HEK293 (cell line): ENCODE measurements around the gene FGFR2.

ENCODE experiments used
- CTCF ChIA-PET: fragments of 350-600 bp; formaldehyde crosslinking; extraction: SDS; loops from one replicate; lab custom pipeline; 2021; ENCODE audit warnings: antibody characterized with exemption; lab: Yijun Ruan, JAX
- POLR2A ChIA-PET: fragments of 300-600 bp; formaldehyde crosslinking; extraction: SDS; loops from one replicate; lab custom pipeline; 2020; ENCODE audit warnings: antibody characterized with exemption, inconsistent platforms; lab: Yijun Ruan, JAX
- H3K27ac ChIP-seq: fragments of 200-500 bp; sonication (Bioruptor generic); 2 replicates; pipeline ENCODE4 v1.5.1; 2014; ENCODE audit warnings: low read depth, low read length, control low read depth, inconsistent platforms; ENCODE audit errors: extremely low read depth
- H3K36me3 ChIP-seq, 2 experiments: fragments of 200-500 bp in 1 of 2; sonication (Bioruptor generic) in 1 of 2; 1 replicate in 1 of 2; 2 replicates in 1 of 2; pipeline ENCODE4 v1.5.1; 2014 to 2017; ENCODE audit warnings: inconsistent platforms in 2 of 2, low read length in 2 of 2; ENCODE audit not compliant: control insufficient read depth in 2 of 2, insufficient read depth in 1 of 2
- H3K4me1 ChIP-seq: fragments of 200-500 bp; sonication (Bioruptor generic); 2 replicates; pipeline ENCODE4 v1.5.1; 2014; ENCODE audit warnings: mild to moderate bottlenecking, low read length, inconsistent platforms; ENCODE audit not compliant: control insufficient read depth, insufficient read depth
- H3K4me3 ChIP-seq: 2 replicates; pipeline ENCODE4 v1.5.1; 2011; ENCODE audit warnings: low read depth, mild to moderate bottlenecking, control low read depth, low read length, moderate library complexity
- H3K9me3 ChIP-seq: fragments of 200-500 bp; sonication (Bioruptor generic); 2 replicates; pipeline ENCODE4 v1.5.1; 2014; ENCODE audit warnings: low read depth, low read length, inconsistent platforms; ENCODE audit not compliant: control insufficient read depth, insufficient read depth
- PATZ1 ChIP-seq: fragments of 450-650 bp; formaldehyde crosslinking; IDR thresholded peaks from 2 replicates; pipeline ENCODE4 v1.5.1; 2016; ENCODE audit warnings: missing biosample characterization, missing genetic modification characterization
- ZNF280D ChIP-seq: fragments of 450-650 bp; formaldehyde crosslinking; IDR thresholded peaks from 2 replicates; pipeline ENCODE4 v1.5.1; 2016; ENCODE audit warnings: missing biosample characterization, missing genetic modification characterization
- ZNF350 ChIP-seq: fragments of 450-650 bp; formaldehyde crosslinking; IDR thresholded peaks from 2 replicates; pipeline ENCODE4 v1.5.0; 2017; ENCODE audit warnings: missing biosample characterization, mild to moderate bottlenecking, missing genetic modification characterization
- ZNF513 ChIP-seq: fragments of 450-650 bp; IDR thresholded peaks from 2 replicates; pipeline ENCODE4 v1.5.1; 2018; ENCODE audit warnings: missing biosample characterization, missing genetic modification characterization
- ZNF530 ChIP-seq: fragments of 450-650 bp; formaldehyde crosslinking; IDR thresholded peaks from 2 replicates; pipeline ENCODE4 v1.5.1; 2016; ENCODE audit warnings: low read depth, missing biosample characterization, missing genetic modification characterization
- ZNF548 ChIP-seq: fragments of 450-650 bp; formaldehyde crosslinking; IDR thresholded peaks from 2 replicates; pipeline ENCODE4 v1.5.1; 2016; ENCODE audit warnings: missing biosample characterization, missing genetic modification characterization
- ZNF600 ChIP-seq: fragments of 450-650 bp; formaldehyde crosslinking; IDR thresholded peaks from 2 replicates; pipeline ENCODE4 v1.5.1; 2016; ENCODE audit warnings: missing biosample characterization, missing genetic modification characterization
- ZNF624 ChIP-seq: fragments of 450-650 bp; formaldehyde crosslinking; IDR thresholded peaks from 2 replicates; pipeline ENCODE4 v1.5.1; 2017; ENCODE audit warnings: missing biosample characterization, missing genetic modification characterization
- ZNF677 ChIP-seq: fragments of 450-650 bp; IDR thresholded peaks from 2 replicates; pipeline ENCODE4 v1.5.0; 2018; ENCODE audit warnings: missing biosample characterization, mild to moderate bottlenecking, missing genetic modification characterization, moderate library complexity
- ZSCAN18 ChIP-seq: fragments of 450-650 bp; formaldehyde crosslinking; IDR thresholded peaks from 2 replicates; pipeline ENCODE4 v1.5.1; 2016; ENCODE audit warnings: missing biosample characterization, missing genetic modification characterization
- ZSCAN30 ChIP-seq: fragments of 450-650 bp; IDR thresholded peaks from 2 replicates; pipeline ENCODE4 v1.5.1; 2018; ENCODE audit warnings: missing biosample characterization, mild to moderate bottlenecking, missing genetic modification characterization, moderate library complexity
- ZSCAN5A ChIP-seq: fragments of 450-650 bp; formaldehyde crosslinking; IDR thresholded peaks from 2 replicates; pipeline ENCODE4 v1.5.1; 2016; ENCODE audit warnings: missing biosample characterization, missing genetic modification characterization

The FGFR2 gene

GRCh38 chr10:121589553-121589952 lies 8.7 kb downstream of the FGFR2 start:
- ChIA-PET CTCF (no interaction called here), POLR2A (no interaction called here)
- TF ChIP-seq ZNF280D (tag by site-specific recombination) = no peak
- TF ChIP-seq ZSCAN30 = peak; percentile 30; the same call in 1 of the 2 replicates
- TF ChIP-seq ZNF548 (tag by site-specific recombination) = no peak
- no peak for TF ChIP-seq ZSCAN18 (tag by site-specific recombination)
- no peak for TF ChIP-seq ZNF350
- TF ChIP-seq PATZ1 (tag by site-specific recombination) = no peak
- TF ChIP-seq ZSCAN5A (tag by site-specific recombination) = no peak
- TF ChIP-seq ZNF624 (tag by site-specific recombination) = no peak
- H3K4me3 ChIP-seq = no peak overlapping the region
- H3K9me3 ChIP-seq = no peaks in the 10 kb centered on the region
- H3K36me3 ChIP-seq = peaks cover 0 to 28% of the 10 kb centered on the region in 2 experiments
- no peak overlapping the region for H3K27ac ChIP-seq
- H3K4me1 ChIP-seq = peaks cover 17% of the 10 kb centered on the region

- POLR2A ChIA-PET = no interaction called here
- no peaks in the 10 kb centered on the region; a peak in 1 of 3 replicates for H3K36me3 ChIP-seq
- peaks cover 12% of the 10 kb centered on the region for H3K4me1 ChIP-seq
- H3K4me3 ChIP-seq = no peak overlapping the region
- H3K9me3 ChIP-seq = no peaks in the 10 kb centered on the region
- CTCF ChIA-PET = no interaction called here
- H3K27ac ChIP-seq = no peak overlapping the region
- TF ChIP-seq ZNF513 (tag by site-specific recombination) (peak; percentile 82), ZNF677 (tag by site-specific recombination) (no peak)
- TF ChIP-seq, all 188 proteins: peak for 1
Observed at GRCh38 chr10:121583857-121584256, 14.4 kb downstream of the FGFR2 start.

- POLR2A ChIA-PET = no interaction called here
- TF ChIP-seq ZNF530 (tag by site-specific recombination) = no peak
- 0 out of 2 replicates have a peak, but pooled peaks have one; percentile 42 for TF ChIP-seq ZNF600
- H3K4me3 ChIP-seq = no peak overlapping the region
- no peaks in the 10 kb centered on the region for H3K9me3 ChIP-seq
- peaks cover 12% of the 10 kb centered on the region for H3K4me1 ChIP-seq
- H3K27ac ChIP-seq = no peak overlapping the region
- no peaks in the 10 kb centered on the region; a peak in 1 of 3 replicates for H3K36me3 ChIP-seq
- CTCF ChIA-PET = interaction anchor here (0.7 kb wide), 1 partner anchor 599 kb away, joined by 3 read pairs; no protein-coding TSS in a partner anchor
Observed at GRCh38 chr10:121583258-121583657, 15.0 kb downstream of the FGFR2 start.
